HepG2 (cell line): ENCODE data around the gene KMT2B. TPM values are rescaled to one million over a fixed set of nuclear protein-coding genes. Genes with fewer than 3 reads are reported as not detected.
A peak's percentile ranks its signal among the peaks of the same experiment; 100 is the strongest.

Experiments
- DZIP1 ChIP-seq: sonication (generic); formaldehyde crosslinking; IDR thresholded peaks from 2 replicates; pipeline ENCODE4 v1.5.0; 2020; ENCODE audit warnings: mild to moderate bottlenecking, missing genetic modification reagents
- HMGXB3 ChIP-seq: sonication (generic); formaldehyde crosslinking; IDR thresholded peaks from 2 replicates; pipeline ENCODE4 v1.4.0; 2020; ENCODE audit warnings: missing genetic modification reagents, borderline replicate concordance
- HNRNPLL ChIP-seq: fragments of 200-400 bp; formaldehyde crosslinking; IDR thresholded peaks from 2 replicates; pipeline ENCODE4 v1.6.1; 2017; ENCODE audit warnings: mild to moderate bottlenecking, low read depth, low read length; ENCODE audit not compliant: poor library complexity, severe bottlenecking
- HOXA9 ChIP-seq: sonication (generic); formaldehyde crosslinking; IDR thresholded peaks from 2 replicates; pipeline ENCODE4 v1.8.1; 2022; ENCODE audit warnings: missing genetic modification reagents, mild to moderate bottlenecking, moderate library complexity, borderline replicate concordance
- IKZF1 ChIP-seq: fragments of 450-650 bp; IDR thresholded peaks from 2 replicates; pipeline ENCODE4 v1.7.1; 2016
- KDM5B ChIP-seq: sonication (generic); formaldehyde crosslinking; IDR thresholded peaks from 2 replicates; pipeline ENCODE4 v1.4.0; 2020; ENCODE audit warnings: missing genetic modification reagents, mild to moderate bottlenecking, borderline replicate concordance
- MED8 ChIP-seq: sonication (generic); formaldehyde crosslinking; IDR thresholded peaks from 2 replicates; pipeline ENCODE4 v1.8.1; 2023; ENCODE audit warnings: mild to moderate bottlenecking, missing genetic modification reagents; ENCODE audit not compliant: insufficient replicate concordance
- MZF1 ChIP-seq: sonication (generic); formaldehyde crosslinking; IDR thresholded peaks from 2 replicates; pipeline ENCODE4 v1.8.1; 2023; ENCODE audit warnings: mild to moderate bottlenecking, missing genetic modification reagents, borderline replicate concordance
- NFYB ChIP-seq: sonication (generic); formaldehyde crosslinking; IDR thresholded peaks from 2 replicates; pipeline ENCODE4 v1.4.0; 2020; ENCODE audit warnings: missing genetic modification reagents
- PRDM4 ChIP-seq: sonication (generic); formaldehyde crosslinking; IDR thresholded peaks from 2 replicates; pipeline ENCODE4 v1.9.0; 2021; ENCODE audit warnings: missing genetic modification reagents, borderline replicate concordance
- RAD51 ChIP-seq: fragments of 450-650 bp; IDR thresholded peaks from 2 replicates; pipeline ENCODE4 v1.6.1; 2016; ENCODE audit warnings: borderline replicate concordance
- SMARCE1 ChIP-seq: fragments of 450-650 bp; IDR thresholded peaks from 2 replicates; pipeline ENCODE4 v1.6.1; 2017; ENCODE audit warnings: borderline replicate concordance
- SNAPC2 ChIP-seq: sonication (generic); formaldehyde crosslinking; IDR thresholded peaks from 2 replicates; pipeline ENCODE4 v1.8.1; 2022; ENCODE audit warnings: mild to moderate bottlenecking, missing genetic modification reagents
- TBX3 ChIP-seq: fragments of 450-650 bp; IDR thresholded peaks from 2 replicates; pipeline ENCODE4 v1.6.1; 2017; ENCODE audit warnings: antibody characterized with exemption, mild to moderate bottlenecking, inconsistent platforms, borderline replicate concordance
- ZNF136 ChIP-seq: sonication (generic); formaldehyde crosslinking; IDR thresholded peaks from 2 replicates; pipeline ENCODE4 v1.8.1; 2022; ENCODE audit warnings: low read depth, mild to moderate bottlenecking, moderate library complexity, missing genetic modification reagents
- ZNF557 ChIP-seq: sonication (generic); formaldehyde crosslinking; IDR thresholded peaks from 2 replicates; pipeline ENCODE4 v1.4.0; 2020; ENCODE audit warnings: missing genetic modification reagents
- ZNF576 ChIP-seq: sonication (generic); formaldehyde crosslinking; IDR thresholded peaks from 2 replicates; pipeline ENCODE4 v1.4.0; 2020; ENCODE audit warnings: mild to moderate bottlenecking, missing genetic modification reagents
- ZNF672 ChIP-seq: sonication (generic); formaldehyde crosslinking; IDR thresholded peaks from 2 replicates; pipeline ENCODE4 v1.8.1; 2022; ENCODE audit warnings: missing genetic modification reagents
- ZNF746 ChIP-seq: sonication (generic); formaldehyde crosslinking; IDR thresholded peaks from 2 replicates; pipeline ENCODE4 v1.8.0; 2022; ENCODE audit warnings: mild to moderate bottlenecking, missing genetic modification reagents
- polyA plus RNA-seq, 8 experiments: library from polyadenylated mRNA; depleted of rRNA in 3 of 8; stranded (reverse) in 7 of 8; unstranded in 1 of 8; fragments of >200 nt; fragmentation: Illumina TruSeq in 4 of 8; extraction: Trizol in 4 of 8; gene quantifications; 2 replicates each; pipeline versions ENCODE4 v1.2.1 to v1.2.3, GENCODE V29; 2011 to 2016; ENCODE audit warnings: low read depth in 4 of 8, missing spikeins in 1 of 8, mixed read lengths in 1 of 8; ENCODE audit not compliant: insufficient read depth in 1 of 8
- total RNA-seq, 5 experiments: library from RNA; depleted of rRNA; stranded (reverse); fragments of >200 nt; fragmentation: Illumina TruSeq; extraction: Trizol; gene quantifications; 2 replicates each; pipeline ENCODE4 v1.2.3, GENCODE V29; 2016; ENCODE audit warnings: low read depth in 1 of 5

Gene KMT2B
- total and polyA plus RNA-seq, 2 of the 13 experiments (the other 11 are each of a cell fraction or from before 2014, with no cell fraction given), result 6.2 to 16.9 TPM

GRCh38 chr19:35757749-35758608 is 40.2 kb downstream of the KMT2B start, which contains the start of gene PROSER3 (continued):
- peak; percentile 80 for TF ChIP-seq DZIP1 (CRISPR knock-in tag)
- TF ChIP-seq MZF1 (CRISPR knock-in tag), result no peak
- TF ChIP-seq HNRNPLL, result peak; percentile 44
- TF ChIP-seq HMGXB3 (CRISPR knock-in tag), result peak; percentile 87; the same call in 1 of the 2 replicates
- no peak for TF ChIP-seq HOXA9 (CRISPR knock-in tag)
- no peak for TF ChIP-seq IKZF1
- TF ChIP-seq NFYB (CRISPR knock-in tag), result peak; percentile 98
- no peak for TF ChIP-seq SMARCE1
- no peak for TF ChIP-seq ZNF557 (CRISPR knock-in tag)
- TF ChIP-seq ZNF576 (CRISPR knock-in tag), result no peak
- no peak for TF ChIP-seq ZNF672 (CRISPR knock-in tag)
- peak; percentile 57; the same call in 1 of the 2 replicates for TF ChIP-seq ZNF746 (CRISPR knock-in tag)
- no peak for TF ChIP-seq MED8 (CRISPR knock-in tag)
- TF ChIP-seq SNAPC2 (CRISPR knock-in tag), result no peak
- TF ChIP-seq TBX3, result no peak
- TF ChIP-seq PRDM4 (CRISPR knock-in tag), result no peak
- no peak for TF ChIP-seq ZNF136 (CRISPR knock-in tag)
- peak; percentile 45; the same call in 1 of the 2 replicates for TF ChIP-seq KDM5B (CRISPR knock-in tag)
- no peak for TF ChIP-seq RAD51
